Activated T-cell treated with anti-CD3 and anti-CD28 coated beads, Interleukin-2, amount 50 U/mL, for 72 hours (primary cell): ENCODE measurements around the gene OR52E5. TPM values are rescaled to one million over a fixed set of nuclear protein-coding genes. Genes with fewer than 3 reads are reported as not detected.

ENCODE experiments used
- ATAC-seq, 2 donors: fragments of 150-1000 bp; cut with Tn5 transposase; replicated peaks in 1 of 2; 2 replicates each; pipeline ENCODE4 v1.10.0; 2021; ENCODE audit warnings: moderate library complexity in 2 of 2, mild to moderate bottlenecking in 1 of 2
- DNase-seq, 2 donors: peaks; one replicate each; pipeline ENCODE4 v3.0.0; 2021 to 2022; ENCODE audit warnings: mixed read lengths in 1 of 2
- H3K27ac Mint-ChIP-seq: one replicate; pipeline ENCODE4 v1.8.0; 2022; ENCODE audit warnings: mild to moderate bottlenecking, moderate library complexity, mixed read lengths
- H3K27me3 Mint-ChIP-seq: one replicate; pipeline ENCODE4 v1.8.0; 2022; ENCODE audit warnings: low read depth, mixed read lengths
- H3K36me3 Mint-ChIP-seq, 2 donors: one replicate each; pipeline ENCODE4 v1.8.0; 2022; ENCODE audit warnings: mixed read lengths in 2 of 2, mild to moderate bottlenecking in 1 of 2; ENCODE audit not compliant: insufficient read depth in 2 of 2
- H3K4me1 Mint-ChIP-seq: one replicate; pipeline ENCODE4 v1.8.0; 2022; ENCODE audit warnings: low read depth, mixed read lengths
- H3K4me3 Mint-ChIP-seq, 2 donors: one replicate each; pipeline ENCODE4 v1.8.0; 2022; ENCODE audit warnings: mild to moderate bottlenecking in 2 of 2, mixed read lengths in 2 of 2, moderate library complexity in 2 of 2
- H3K9me3 Mint-ChIP-seq, 2 donors: one replicate each; pipeline ENCODE4 v1.8.0; 2022; ENCODE audit warnings: mixed read lengths in 2 of 2
- total RNA-seq, 2 donors: library from RNA; stranded (reverse); gene quantifications; one replicate each; pipeline ENCODE4 v1.2.3, GENCODE V29; 2022

The OR52E5 gene
- total RNA-seq, 2 donors from 2014 or later = not detected

DNA sequence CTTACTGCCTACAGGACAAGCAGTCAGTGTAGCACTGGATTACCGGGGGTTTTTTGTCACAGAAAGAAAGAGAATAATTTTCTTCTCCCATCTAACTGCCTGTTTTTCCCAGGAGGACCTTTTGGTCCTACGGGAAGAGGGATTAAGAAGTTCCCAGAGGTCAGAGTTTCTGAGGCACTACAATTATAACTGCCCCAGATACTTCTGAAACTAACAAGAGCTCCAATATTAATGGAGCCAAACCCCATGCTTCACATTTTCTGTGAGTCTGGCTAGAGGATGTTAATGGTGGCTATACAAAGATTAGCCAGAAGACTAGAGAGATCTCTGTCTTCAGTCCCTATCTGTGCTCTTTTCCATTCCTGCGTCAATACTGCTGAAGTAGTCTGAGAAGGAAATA is 48.9 kb downstream of the OR52E5 start, which contains the start of gene OR56A3:
Gene OR56A3 (plus strand): TSS at position 301 of the 400 bp plus-strand sequence. CDS start 5,096 bp downstream, outside the sequence.
- DNase-seq = no peak
- peaks cover 20% of the 10 kb centered on the region for H3K27me3 Mint-ChIP-seq
- no peak within 1 kb of the TSS for H3K4me3 Mint-ChIP-seq
- H3K36me3 Mint-ChIP-seq = no peaks in the 10 kb centered on the region
- no peaks in the 10 kb centered on the region for H3K9me3 Mint-ChIP-seq
- ATAC-seq = no peak
- no peaks in the 10 kb centered on the region for H3K4me1 Mint-ChIP-seq
- H3K27ac Mint-ChIP-seq = no peak within 1 kb of the TSS

Other genes starting within 250 kb of the OR52E5 start
- gene TRIM5, start 208.1 kb upstream of the OR52E5 start, total RNA-seq = 10 to 100 TPM; 12.9 to 19.4 TPM
- 100 to 1,000 TPM; 159 to 180 TPM for gene TRIM22, start 203.4 kb upstream of the OR52E5 start, total RNA-seq
- gene OR56B1, start 156.8 kb upstream of the OR52E5 start, total RNA-seq = under 1 TPM; 0.24 to 0.56 TPM
- 1 to 10 TPM; 1.4 to 2.4 TPM for gene OR52N4, start 139.0 kb upstream of the OR52E5 start, total RNA-seq
- not detected for gene OR52N5, start 109.9 kb upstream of the OR52E5 start, total RNA-seq
- under 1 TPM in 1 of 2 donors, not detected in 1; 0.23 TPM for gene OR52N1, start 101.9 kb upstream of the OR52E5 start, total RNA-seq
- gene OR52N2, start 84.3 kb upstream of the OR52E5 start, total RNA-seq = not detected
- not detected for gene OR52E6, start 51.3 kb upstream of the OR52E5 start, total RNA-seq
- not detected for gene OR52E8, start 35.5 kb upstream of the OR52E5 start, total RNA-seq
- not detected for gene OR52E4, start 12.6 kb upstream of the OR52E5 start, total RNA-seq
- gene OR56A3, start 49.0 kb downstream of the OR52E5 start, total RNA-seq = not detected
- not detected for gene OR56A5, start 75.3 kb downstream of the OR52E5 start, total RNA-seq
- not detected for gene OR52L1, start 93.8 kb downstream of the OR52E5 start, total RNA-seq
- gene OR56A4, start 113.7 kb downstream of the OR52E5 start, total RNA-seq = not detected
- not detected for gene OR56A1, start 137.6 kb downstream of the OR52E5 start, total RNA-seq
- not detected for gene OR56B4, start 214.5 kb downstream of the OR52E5 start, total RNA-seq